Measurements from ENCODE around the gene HOXA11.

Gene HOXA11

GRCh38 chr7:27214239-27214950 is 29.4 kb upstream of the HOXA11 start:
- H3K27me3 ChIP-seq (ENCODE audit: insufficient read depth, low read length): peaks cover 57% of the 10 kb centered on the region
- no peak overlapping the region for H2AFZ ChIP-seq (ENCODE audit: low read length, unreplicated experiment)
- H3K36me3 ChIP-seq (ENCODE audit: insufficient read depth, low read length): no peaks in the 10 kb centered on the region
- no peaks in the 10 kb centered on the region for H3K4me1 ChIP-seq (ENCODE audit: control insufficient read depth, insufficient read depth, low read length, unreplicated experiment)
- no peak overlapping the region for H3K27ac ChIP-seq (ENCODE audit: low read depth, low read length)
- H3K4me3 ChIP-seq (ENCODE audit: low read depth, low read length): no peak overlapping the region
- H3K79me2 ChIP-seq (ENCODE audit: control insufficient read depth, insufficient read depth, low read length, unreplicated experiment): no peaks in the 10 kb centered on the region

DNA sequence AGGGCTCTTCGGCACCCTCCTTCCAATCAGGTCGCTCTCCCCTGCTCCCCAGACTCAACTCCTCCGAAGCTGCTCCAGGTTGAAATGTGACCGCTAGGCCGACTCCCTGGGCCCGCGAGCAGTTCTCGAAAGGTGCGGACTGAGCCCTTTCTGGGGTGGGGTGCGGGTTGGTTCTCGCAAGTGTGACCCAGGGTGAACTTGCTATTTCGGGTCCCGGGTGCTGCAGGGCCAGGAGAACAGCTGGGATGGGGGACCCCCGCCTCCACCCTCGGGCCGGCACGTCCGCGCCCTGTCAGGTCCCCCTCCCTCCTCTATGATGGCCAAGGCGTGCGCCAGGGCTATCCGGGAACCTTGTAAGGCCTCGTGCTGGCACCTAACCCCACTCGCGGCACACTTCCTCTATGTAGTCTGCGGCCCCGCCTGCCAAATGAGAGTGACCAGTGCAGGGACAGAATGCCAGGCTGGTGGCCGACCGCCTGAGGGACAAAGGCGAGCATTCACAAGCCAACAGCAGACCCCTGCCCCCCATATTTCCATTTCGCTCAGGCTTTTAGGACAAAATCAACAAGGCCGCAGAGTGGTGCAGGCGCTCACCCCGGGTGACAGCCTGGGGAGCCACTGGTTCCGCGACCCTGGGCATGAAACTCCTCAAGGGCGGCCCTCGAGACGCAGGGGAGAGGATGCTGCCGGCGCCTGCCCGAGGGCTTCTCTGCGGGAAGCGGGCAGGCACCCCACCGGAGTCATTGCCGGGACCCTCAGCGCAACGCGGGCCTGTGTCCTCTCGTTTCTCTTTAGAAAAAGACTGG is 28.6 kb upstream of the HOXA11 start:
- H3K79me2 ChIP-seq (ENCODE audit: control insufficient read depth, insufficient read depth, low read length, unreplicated experiment): no peaks in the 10 kb centered on the region
- no peaks in the 10 kb centered on the region for H3K4me1 ChIP-seq (ENCODE audit: control insufficient read depth, insufficient read depth, low read length, unreplicated experiment)
- H3K36me3 ChIP-seq (ENCODE audit: insufficient read depth, low read length): no peaks in the 10 kb centered on the region
- H3K27ac ChIP-seq (ENCODE audit: low read depth, low read length): no peak overlapping the region
- no peak overlapping the region for H3K4me3 ChIP-seq (ENCODE audit: low read depth, low read length)
- no peak overlapping the region for H2AFZ ChIP-seq (ENCODE audit: low read length, unreplicated experiment)
- H3K27me3 ChIP-seq (ENCODE audit: insufficient read depth, low read length): peaks cover 52% of the 10 kb centered on the region

- H3K27ac ChIP-seq (ENCODE audit: low read depth, low read length): no peak overlapping the region
- H3K79me2 ChIP-seq (ENCODE audit: control insufficient read depth, insufficient read depth, low read length, unreplicated experiment): no peaks in the 10 kb centered on the region
- H3K4me1 ChIP-seq (ENCODE audit: control insufficient read depth, insufficient read depth, low read length, unreplicated experiment): no peaks in the 10 kb centered on the region
- H3K4me3 ChIP-seq (ENCODE audit: low read depth, low read length): no peak overlapping the region
- no peaks in the 10 kb centered on the region for H3K36me3 ChIP-seq (ENCODE audit: insufficient read depth, low read length)
- no peak overlapping the region for H2AFZ ChIP-seq (ENCODE audit: low read length, unreplicated experiment)
- peaks cover 56% of the 10 kb centered on the region for H3K27me3 ChIP-seq (ENCODE audit: insufficient read depth, low read length)
Observed at GRCh38 chr7:27212497-27213432, 27.7 kb upstream of the HOXA11 start.

DNA sequence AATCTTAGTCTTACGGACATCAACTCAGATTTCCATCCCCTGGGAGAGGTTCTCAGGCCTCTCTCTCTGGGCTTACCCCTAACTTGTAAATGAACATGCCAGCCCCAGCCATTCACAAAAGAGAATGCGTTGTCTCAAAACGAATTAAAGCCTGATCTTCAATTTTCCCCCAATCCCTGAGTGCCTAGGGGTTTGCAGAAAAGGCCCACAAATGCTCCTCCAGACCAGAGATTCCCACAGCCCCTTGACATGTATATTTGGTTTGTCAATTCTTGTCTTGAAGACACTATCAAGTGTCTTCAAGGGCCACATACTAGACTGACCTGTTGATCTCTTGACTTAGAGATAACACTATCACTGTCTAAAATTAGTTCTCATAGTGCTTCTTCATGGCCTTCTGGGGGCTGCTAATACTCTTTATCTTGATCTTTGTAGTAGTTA is 26.8 kb upstream of the HOXA11 start:
- Histone ChIP-seq H3K4me3 (ENCODE audit: low read depth, low read length) (no peak overlapping the region), H3K27me3 (ENCODE audit: insufficient read depth, low read length) (peaks cover 60% of the 10 kb centered on the region), H3K36me3 (ENCODE audit: insufficient read depth, low read length) (no peaks in the 10 kb centered on the region), H3K79me2 (ENCODE audit: control insufficient read depth, insufficient read depth, low read length, unreplicated experiment) (no peaks in the 10 kb centered on the region), H3K27ac (ENCODE audit: low read depth, low read length) (no peak overlapping the region), H3K4me1 (ENCODE audit: control insufficient read depth, insufficient read depth, low read length, unreplicated experiment) (no peaks in the 10 kb centered on the region), H2AFZ (ENCODE audit: low read length, unreplicated experiment) (no peak overlapping the region)

GRCh38 chr7:27211084-27211446 is 26.0 kb upstream of the HOXA11 start:
- H3K36me3 ChIP-seq (ENCODE audit: insufficient read depth, low read length): no peaks in the 10 kb centered on the region
- no peak overlapping the region for H3K27ac ChIP-seq (ENCODE audit: low read depth, low read length)
- H3K79me2 ChIP-seq (ENCODE audit: control insufficient read depth, insufficient read depth, low read length, unreplicated experiment): no peaks in the 10 kb centered on the region
- H3K4me1 ChIP-seq (ENCODE audit: control insufficient read depth, insufficient read depth, low read length, unreplicated experiment): no peaks in the 10 kb centered on the region
- H2AFZ ChIP-seq (ENCODE audit: low read length, unreplicated experiment): peak overlapping the region; percentile 80
- peaks cover 64% of the 10 kb centered on the region for H3K27me3 ChIP-seq (ENCODE audit: insufficient read depth, low read length)
- H3K4me3 ChIP-seq (ENCODE audit: low read depth, low read length): 0 out of 2 replicates have a peak overlapping the region, but pooled peaks have one; percentile 58

GRCh38 chr7:27210441-27211083 is 25.5 kb upstream of the HOXA11 start:
- peaks cover 64% of the 10 kb centered on the region for H3K27me3 ChIP-seq (ENCODE audit: insufficient read depth, low read length)
- H2AFZ ChIP-seq (ENCODE audit: low read length, unreplicated experiment): peak overlapping the region; percentile 80
- no peaks in the 10 kb centered on the region for H3K79me2 ChIP-seq (ENCODE audit: control insufficient read depth, insufficient read depth, low read length, unreplicated experiment)
- peak overlapping the region; percentile 58 for H3K4me3 ChIP-seq (ENCODE audit: low read depth, low read length)
- no peak overlapping the region for H3K27ac ChIP-seq (ENCODE audit: low read depth, low read length)
- H3K4me1 ChIP-seq (ENCODE audit: control insufficient read depth, insufficient read depth, low read length, unreplicated experiment): peaks cover 3% of the 10 kb centered on the region
- H3K36me3 ChIP-seq (ENCODE audit: insufficient read depth, low read length): no peaks in the 10 kb centered on the region

DNA sequence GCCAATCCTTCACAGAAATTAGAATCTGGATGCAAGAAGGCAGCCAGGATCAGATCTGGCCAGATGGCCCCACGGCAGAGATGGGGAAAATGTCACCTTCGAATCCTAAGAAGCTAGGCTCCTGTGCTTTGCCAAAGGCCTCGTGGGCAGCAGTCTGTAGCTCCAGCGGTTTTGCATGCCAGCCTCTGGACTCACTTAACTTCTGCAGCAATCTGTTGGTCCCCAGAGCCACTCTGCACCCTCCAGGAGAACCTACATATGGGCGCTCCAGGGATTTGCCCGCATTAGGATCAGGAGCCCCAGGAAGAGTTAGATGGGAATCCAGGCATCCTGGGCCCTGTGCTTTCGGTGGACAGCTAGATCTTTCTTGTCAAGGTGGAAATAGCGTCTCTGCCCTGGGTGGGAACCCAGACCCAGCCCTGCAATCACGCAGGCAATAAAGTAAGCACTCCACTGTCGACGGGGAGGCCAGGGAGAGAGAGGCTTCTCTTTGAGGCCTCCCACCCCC is 25.0 kb upstream of the HOXA11 start:
- Histone ChIP-seq H3K27me3 (ENCODE audit: insufficient read depth, low read length) (peaks cover 67% of the 10 kb centered on the region), H3K79me2 (ENCODE audit: control insufficient read depth, insufficient read depth, low read length, unreplicated experiment) (no peaks in the 10 kb centered on the region)

GRCh38 chr7:27208998-27209397 is 24.0 kb upstream of the HOXA11 start:
- no peak overlapping the region for H3K4me3 ChIP-seq (ENCODE audit: low read depth, low read length)
- no peaks in the 10 kb centered on the region for H3K79me2 ChIP-seq (ENCODE audit: control insufficient read depth, insufficient read depth, low read length, unreplicated experiment)
- H3K36me3 ChIP-seq (ENCODE audit: insufficient read depth, low read length): no peaks in the 10 kb centered on the region
- H3K27me3 ChIP-seq (ENCODE audit: insufficient read depth, low read length): peaks cover 76% of the 10 kb centered on the region
- H3K4me1 ChIP-seq (ENCODE audit: control insufficient read depth, insufficient read depth, low read length, unreplicated experiment): peaks cover 13% of the 10 kb centered on the region
- H3K27ac ChIP-seq (ENCODE audit: low read depth, low read length): no peak overlapping the region
- H2AFZ ChIP-seq (ENCODE audit: low read length, unreplicated experiment): no peak overlapping the region

More for the DNA sequence above, 25.0 kb upstream of the HOXA11 start:
- no peak overlapping the region for H2AFZ ChIP-seq (ENCODE audit: low read length, unreplicated experiment)
- H3K27ac ChIP-seq (ENCODE audit: low read depth, low read length): no peak overlapping the region
- peaks cover 9% of the 10 kb centered on the region for H3K4me1 ChIP-seq (ENCODE audit: control insufficient read depth, insufficient read depth, low read length, unreplicated experiment)
- no peaks in the 10 kb centered on the region for H3K36me3 ChIP-seq (ENCODE audit: insufficient read depth, low read length)
- H3K4me3 ChIP-seq (ENCODE audit: low read depth, low read length): no peak overlapping the region

DNA sequence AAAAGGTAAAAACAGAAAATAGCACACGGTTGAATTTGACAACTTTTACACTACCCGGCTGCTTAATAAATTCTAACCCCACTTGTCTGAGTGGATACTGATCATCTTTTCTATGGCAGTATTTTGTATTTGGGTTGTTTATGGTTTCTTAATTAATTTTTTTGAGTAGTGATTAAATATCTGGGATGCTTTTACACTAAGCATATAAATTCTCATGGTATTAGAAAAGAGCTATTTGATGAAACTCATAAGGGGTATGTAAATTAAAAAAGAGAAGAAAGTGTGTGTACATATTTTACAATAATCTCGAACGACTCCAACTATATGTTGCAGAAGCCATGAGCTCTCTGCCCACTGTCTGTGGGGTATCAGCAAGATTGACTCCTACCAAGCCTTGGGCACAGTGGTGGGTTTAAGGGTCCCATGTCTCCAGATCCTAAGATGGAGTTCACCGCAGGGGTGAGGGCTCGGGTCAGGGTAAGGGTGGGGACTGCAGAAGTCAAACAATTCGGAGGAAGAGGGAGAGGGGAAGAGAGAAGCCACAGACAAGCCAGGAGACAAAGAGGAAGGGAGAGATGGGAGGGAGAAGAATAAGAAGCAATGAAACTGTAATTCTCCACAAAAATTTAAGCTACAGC is 22.4 kb upstream of the HOXA11 start:
- Histone ChIP-seq H3K27me3 (ENCODE audit: insufficient read depth, low read length) (peaks cover 75% of the 10 kb centered on the region), H3K4me3 (ENCODE audit: low read depth, low read length) (no peak overlapping the region), H3K4me1 (ENCODE audit: control insufficient read depth, insufficient read depth, low read length, unreplicated experiment) (peaks cover 13% of the 10 kb centered on the region), H2AFZ (ENCODE audit: low read length, unreplicated experiment) (no peak overlapping the region), H3K27ac (ENCODE audit: low read depth, low read length) (no peak overlapping the region), H3K36me3 (ENCODE audit: insufficient read depth, low read length) (no peaks in the 10 kb centered on the region), H3K79me2 (ENCODE audit: control insufficient read depth, insufficient read depth, low read length, unreplicated experiment) (no peaks in the 10 kb centered on the region)
